Measurements from ENCODE around the gene ARMC7. TPM values are rescaled to one million over a fixed set of nuclear protein-coding genes. Genes with fewer than 3 reads are reported as not detected.

ARMC7 gene
- total and polyA plus RNA-seq, 3 donors from 2014 or later, result 10.0 to 12.6 (median 11.8) TPM

DNA sequence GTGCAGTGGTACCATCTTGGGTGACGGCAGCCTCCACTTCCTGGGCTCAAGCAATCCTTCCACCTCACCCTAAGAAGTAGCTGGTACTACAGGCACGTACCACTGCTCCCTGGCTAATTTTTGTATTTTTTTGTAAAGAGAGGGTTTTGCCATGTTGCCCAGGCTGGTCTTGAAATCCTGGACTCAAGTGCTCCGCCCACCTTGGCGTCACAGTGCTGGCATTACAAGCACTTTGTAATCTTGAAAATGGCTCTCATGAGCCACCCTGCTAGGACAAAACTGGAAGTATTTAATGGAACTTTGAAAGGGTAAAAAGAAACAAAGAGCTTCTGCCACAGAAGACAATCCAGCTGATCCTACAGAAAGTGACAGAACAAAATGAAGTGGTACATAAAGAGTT lies 63.8 kb downstream of the ARMC7 start:
- intact Hi-C loops (cut with DNase I; ENCODE audit: low total_unique reads), result no loop called here
- Histone ChIP-seq H3K36me3 (ENCODE audit: low read depth, missing control alignments) (no peaks in the 10 kb centered on the region), H3K27me3 (no peaks in the 10 kb centered on the region), H3K9me3 (no peaks in the 10 kb centered on the region), H3K27ac (no peak overlapping the region), H3K4me3 (no peak overlapping the region), H3K4me1 (peaks cover 10% of the 10 kb centered on the region)
- no peak for DNase-seq
- 80 to 86% methylated on average over 4 of the region's 4 CpGs for WGBS, 2 donors
- TF ChIP-seq, protein P1, sequence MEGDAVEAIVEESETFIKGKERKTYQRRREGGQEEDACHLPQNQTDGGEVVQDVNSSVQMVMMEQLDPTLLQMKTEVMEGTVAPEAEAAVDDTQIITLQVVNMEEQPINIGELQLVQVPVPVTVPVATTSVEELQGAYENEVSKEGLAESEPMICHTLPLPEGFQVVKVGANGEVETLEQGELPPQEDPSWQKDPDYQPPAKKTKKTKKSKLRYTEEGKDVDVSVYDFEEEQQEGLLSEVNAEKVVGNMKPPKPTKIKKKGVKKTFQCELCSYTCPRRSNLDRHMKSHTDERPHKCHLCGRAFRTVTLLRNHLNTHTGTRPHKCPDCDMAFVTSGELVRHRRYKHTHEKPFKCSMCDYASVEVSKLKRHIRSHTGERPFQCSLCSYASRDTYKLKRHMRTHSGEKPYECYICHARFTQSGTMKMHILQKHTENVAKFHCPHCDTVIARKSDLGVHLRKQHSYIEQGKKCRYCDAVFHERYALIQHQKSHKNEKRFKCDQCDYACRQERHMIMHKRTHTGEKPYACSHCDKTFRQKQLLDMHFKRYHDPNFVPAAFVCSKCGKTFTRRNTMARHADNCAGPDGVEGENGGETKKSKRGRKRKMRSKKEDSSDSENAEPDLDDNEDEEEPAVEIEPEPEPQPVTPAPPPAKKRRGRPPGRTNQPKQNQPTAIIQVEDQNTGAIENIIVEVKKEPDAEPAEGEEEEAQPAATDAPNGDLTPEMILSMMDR (IDR thresholded peaks at IDR 0.05), result no peak
- no peak for TF ChIP-seq POLR2A (IDR thresholded peaks at IDR 0.05)

- Histone ChIP-seq H3K27me3 (no peaks in the 10 kb centered on the region), H3K36me3 (ENCODE audit: low read depth, missing control alignments) (no peaks in the 10 kb centered on the region), H3K27ac (no peak overlapping the region), H3K4me3 (no peak overlapping the region), H3K9me3 (no peaks in the 10 kb centered on the region), H3K4me1 (peaks cover 14% of the 10 kb centered on the region)
- no peak for DNase-seq
- WGBS, 2 donors, result 89 to 93% methylated on average over 11 of the region's 11 CpGs
- intact Hi-C loops (cut with DNase I; ENCODE audit: low total_unique reads), result no loop called here
- TF ChIP-seq POLR2A (IDR thresholded peaks at IDR 0.05), result no peak
- TF ChIP-seq, protein P1 (IDR thresholded peaks at IDR 0.05), result no peak
These were observed 65.2 kb downstream of the ARMC7 start for GRCh38 chr17:75174996-75175395.

DNA sequence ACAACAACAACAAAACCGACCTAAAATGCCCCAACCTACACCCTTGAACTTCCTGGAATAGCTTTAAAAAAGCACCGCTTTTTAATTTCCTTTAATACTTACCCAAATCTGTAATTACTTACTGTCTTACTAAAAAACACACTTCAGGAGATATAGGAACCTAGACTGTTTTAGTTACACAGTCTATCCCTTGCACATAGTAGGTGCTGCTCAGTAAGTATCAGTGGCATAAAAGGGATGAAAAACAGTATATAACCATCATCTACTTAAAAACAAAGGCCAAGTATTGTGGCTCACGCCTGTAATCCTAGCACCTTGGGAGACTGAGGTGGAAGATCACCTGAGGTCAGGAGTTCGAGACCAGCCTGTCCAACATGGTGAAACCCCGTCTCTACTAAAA lies 66.9 kb downstream of the ARMC7 start:
- H3K36me3 ChIP-seq (ENCODE audit: low read depth, missing control alignments), result no peaks in the 10 kb centered on the region
- H3K27me3 ChIP-seq, result no peaks in the 10 kb centered on the region
- no peaks in the 10 kb centered on the region for H3K9me3 ChIP-seq
- 86 to 90% methylated on average over 5 of the region's 5 CpGs for WGBS, 2 donors
- TF ChIP-seq, protein P1 (IDR thresholded peaks at IDR 0.05), result no peak
- no peak for TF ChIP-seq POLR2A (IDR thresholded peaks at IDR 0.05)
- DNase-seq, result no peak
- H3K4me1 ChIP-seq, result peaks cover 12% of the 10 kb centered on the region
- intact Hi-C loops (cut with DNase I; ENCODE audit: low total_unique reads), result no loop called here
- no peak overlapping the region for H3K4me3 ChIP-seq
- H3K27ac ChIP-seq, result no peak overlapping the region

GRCh38 chr17:75178453-75178852 lies 68.7 kb downstream of the ARMC7 start:
- DNase-seq, result no peak
- TF ChIP-seq POLR2A (IDR thresholded peaks at IDR 0.05), result no peak
- TF ChIP-seq, protein P1 (IDR thresholded peaks at IDR 0.05), result no peak
- no peak overlapping the region for H3K27ac ChIP-seq

More at GRCh38 chr17:75178453-75178852, 68.7 kb downstream of the ARMC7 start:
- intact Hi-C loops (cut with DNase I; ENCODE audit: low total_unique reads), result no loop called here
- H3K36me3 ChIP-seq (ENCODE audit: low read depth, missing control alignments), result no peaks in the 10 kb centered on the region
- peaks cover 11% of the 10 kb centered on the region for H3K4me1 ChIP-seq
- 86 to 92% methylated on average over 6 of the region's 6 CpGs for WGBS, 2 donors
- no peaks in the 10 kb centered on the region for H3K27me3 ChIP-seq
- no peaks in the 10 kb centered on the region for H3K9me3 ChIP-seq
- H3K4me3 ChIP-seq, result no peak overlapping the region

Small RNAs within 50 kb of the gene (small RNA-seq; reads per million reads assigned to genes)
- gene AC111186.1 (0 reads per million in 2 donors), gene RF00019 (0 reads per million in 2 donors)

Other genes with a start within 250 kb of the ARMC7 start
- gene FDXR, start 237.0 kb upstream of the ARMC7 start, total RNA-seq, result 100 to 1,000 TPM; 204 to 216 TPM
- gene FDXR, start 237.0 kb upstream of the ARMC7 start, polyA plus RNA-seq (ENCODE audit: insufficient read depth, low read depth, low replicate concordance), result 97.1 TPM
- 1 to 10 TPM; 1.4 to 2.0 TPM for gene FADS6, start 216.3 kb upstream of the ARMC7 start, total RNA-seq
- gene FADS6, start 216.3 kb upstream of the ARMC7 start, polyA plus RNA-seq (ENCODE audit: insufficient read depth, low read depth, low replicate concordance), result 0.95 TPM
- 1 to 10 TPM; 2.0 to 2.1 TPM for gene USH1G, start 186.7 kb upstream of the ARMC7 start, total RNA-seq
- 1.1 TPM for gene USH1G, start 186.7 kb upstream of the ARMC7 start, polyA plus RNA-seq (ENCODE audit: insufficient read depth, low read depth, low replicate concordance)
- gene OTOP2, start 185.7 kb upstream of the ARMC7 start, total RNA-seq, result 1 to 10 TPM; 2.4 to 5.7 TPM
- 5.7 TPM for gene OTOP2, start 185.7 kb upstream of the ARMC7 start, polyA plus RNA-seq (ENCODE audit: insufficient read depth, low read depth, low replicate concordance)
- under 1 TPM in 1 of 2 donors, not detected in 1; 0.12 TPM for gene OTOP3, start 174.1 kb upstream of the ARMC7 start, total RNA-seq
- gene OTOP3, start 174.1 kb upstream of the ARMC7 start, polyA plus RNA-seq (ENCODE audit: insufficient read depth, low read depth, low replicate concordance), result not detected
- 10 to 100 TPM; 40.9 to 45.8 TPM for gene HID1, start 137.2 kb upstream of the ARMC7 start, total RNA-seq
- gene HID1, start 137.2 kb upstream of the ARMC7 start, polyA plus RNA-seq (ENCODE audit: insufficient read depth, low read depth, low replicate concordance), result 18.6 TPM
- gene CDR2L, start 122.3 kb upstream of the ARMC7 start, total RNA-seq, result 10 to 100 TPM; 39.5 to 39.6 TPM
- gene CDR2L, start 122.3 kb upstream of the ARMC7 start, polyA plus RNA-seq (ENCODE audit: insufficient read depth, low read depth, low replicate concordance), result 16.6 TPM
- 10 to 100 TPM; 24.3 to 38.1 TPM for gene MRPL58, start 97.3 kb upstream of the ARMC7 start, total RNA-seq
- gene MRPL58, start 97.3 kb upstream of the ARMC7 start, polyA plus RNA-seq (ENCODE audit: insufficient read depth, low read depth, low replicate concordance), result 20.9 TPM
- 100 to 1,000 TPM; 126 to 148 TPM for gene ATP5PD, start 63.0 kb upstream of the ARMC7 start, total RNA-seq
- 190 TPM for gene ATP5PD, start 63.0 kb upstream of the ARMC7 start, polyA plus RNA-seq (ENCODE audit: insufficient read depth, low read depth, low replicate concordance)
- gene KCTD2, start 62.7 kb upstream of the ARMC7 start, total RNA-seq, result 100 to 1,000 TPM; 122 to 135 TPM
- gene KCTD2, start 62.7 kb upstream of the ARMC7 start, polyA plus RNA-seq (ENCODE audit: insufficient read depth, low read depth, low replicate concordance), result 88.9 TPM
- 10 to 100 TPM in 1 of 2 donors, 1 to 10 TPM in 1; 6.4 to 11.1 TPM for gene SLC16A5, start 22.0 kb upstream of the ARMC7 start, total RNA-seq
- gene SLC16A5, start 22.0 kb upstream of the ARMC7 start, polyA plus RNA-seq (ENCODE audit: insufficient read depth, low read depth, low replicate concordance), result 6.9 TPM
- gene NT5C, start 21.8 kb downstream of the ARMC7 start, total RNA-seq, result 10 to 100 TPM; 76.5 to 83.6 TPM
- 22.2 TPM for gene NT5C, start 21.8 kb downstream of the ARMC7 start, polyA plus RNA-seq (ENCODE audit: insufficient read depth, low read depth, low replicate concordance)
- gene JPT1, start 44.5 kb downstream of the ARMC7 start, total RNA-seq, result 100 to 1,000 TPM; 234 to 371 TPM
- gene JPT1, start 44.5 kb downstream of the ARMC7 start, polyA plus RNA-seq (ENCODE audit: insufficient read depth, low read depth, low replicate concordance), result 758 TPM
- gene SUMO2, start 73.0 kb downstream of the ARMC7 start, total RNA-seq, result 100 to 1,000 TPM in 1 of 2 donors, 10 to 100 TPM in 1; 92.3 to 102 TPM
- gene SUMO2, start 73.0 kb downstream of the ARMC7 start, polyA plus RNA-seq (ENCODE audit: insufficient read depth, low read depth, low replicate concordance), result 484 TPM
- 10 to 100 TPM; 57.8 to 76.1 TPM for gene NUP85, start 95.7 kb downstream of the ARMC7 start, total RNA-seq
- 52.6 TPM for gene NUP85, start 95.7 kb downstream of the ARMC7 start, polyA plus RNA-seq (ENCODE audit: insufficient read depth, low read depth, low replicate concordance)
- 10 to 100 TPM; 46.8 to 50.2 TPM for gene GGA3, start 151.6 kb downstream of the ARMC7 start, total RNA-seq
- gene GGA3, start 151.6 kb downstream of the ARMC7 start, polyA plus RNA-seq (ENCODE audit: insufficient read depth, low read depth, low replicate concordance), result 42.9 TPM
- 10 to 100 TPM; 53.3 to 72.9 TPM for gene MRPS7, start 151.9 kb downstream of the ARMC7 start, total RNA-seq
- 83.5 TPM for gene MRPS7, start 151.9 kb downstream of the ARMC7 start, polyA plus RNA-seq (ENCODE audit: insufficient read depth, low read depth, low replicate concordance)
- 10 to 100 TPM; 34.5 to 35.3 TPM for gene MIF4GD, start 161.3 kb downstream of the ARMC7 start, total RNA-seq
- gene MIF4GD, start 161.3 kb downstream of the ARMC7 start, polyA plus RNA-seq (ENCODE audit: insufficient read depth, low read depth, low replicate concordance), result 37.1 TPM
- 10 to 100 TPM; 34.3 to 44.6 TPM for gene SLC25A19, start 179.5 kb downstream of the ARMC7 start, total RNA-seq
- gene SLC25A19, start 179.5 kb downstream of the ARMC7 start, polyA plus RNA-seq (ENCODE audit: insufficient read depth, low read depth, low replicate concordance), result 98.0 TPM

Measured in testis (tissue), 3 donors.